ENCODE results near the gene CFAP97D2. TPM values are rescaled to one million over a fixed set of nuclear protein-coding genes. Genes with fewer than 3 reads are reported as not detected.

CFAP97D2 gene
- total RNA-seq, 2 experiments from 2014 or later, result 0.47 to 0.52 TPM

GRCh38 chr13:114228176-114228575 lies 49.1 kb downstream of the CFAP97D2 start:
- Histone ChIP-seq H3K9me3 (ENCODE audit: control insufficient read depth in 1 of 2, insufficient read depth in 1 of 2, low read length in 2 of 2) (no peaks in the 10 kb centered on the region), H3K27me3 (ENCODE audit: control insufficient read depth in 1 of 2, insufficient read depth in 2 of 2, low read length in 2 of 2) (no peaks in the 10 kb centered on the region), H3K27ac (ENCODE audit: low read depth in 1 of 2, low read length in 2 of 2) (no peak overlapping the region), H3K36me3 (ENCODE audit: insufficient read depth, low read length) (no peaks in the 10 kb centered on the region), H3K4me1 (ENCODE audit: insufficient read depth, low read length) (peaks cover 32% of the 10 kb centered on the region), H3K4me3 (ENCODE audit: low read length) (no peak overlapping the region)
- H3K27ac Mint-ChIP-seq, result no peak overlapping the region
- intact Hi-C loops (cut with DNase I, micrococcal nuclease), result loop anchor here in 1 of 2 experiments (5.0 kb wide), 2 partner anchors 161 to 411 kb away; no protein-coding TSS in a partner anchor
- TF ChIP-seq CTCF (IDR thresholded peaks at IDR 0.05), result no peak
- H3K9me3 Mint-ChIP-seq, result no peaks in the 10 kb centered on the region
- peaks cover 37% of the 10 kb centered on the region for H3K4me1 Mint-ChIP-seq (ENCODE audit: low read depth)
- no peak overlapping the region for H3K4me3 Mint-ChIP-seq
- no peak for DNase-seq
- no peaks in the 10 kb centered on the region for H3K27me3 Mint-ChIP-seq
- POLR2A ChIA-PET, result no interaction called here
- no peak for ATAC-seq (ENCODE audit: poor library complexity)
- no peaks in the 10 kb centered on the region for H3K36me3 Mint-ChIP-seq (ENCODE audit: low read depth)
- CTCF ChIA-PET, result no interaction called here

- Mint-ChIP-seq H3K36me3 (ENCODE audit: low read depth) (no peaks in the 10 kb centered on the region), H3K9me3 (no peaks in the 10 kb centered on the region), H3K4me1 (ENCODE audit: low read depth) (peaks cover 41% of the 10 kb centered on the region), H3K4me3 (no peak overlapping the region), H3K27me3 (no peaks in the 10 kb centered on the region), H3K27ac (no peak overlapping the region)
- Histone ChIP-seq H3K27me3 (ENCODE audit: control insufficient read depth in 1 of 2, insufficient read depth in 2 of 2, low read length in 2 of 2) (no peaks in the 10 kb centered on the region), H3K4me1 (ENCODE audit: insufficient read depth, low read length) (peaks cover 27% of the 10 kb centered on the region), H3K27ac (ENCODE audit: low read depth in 1 of 2, low read length in 2 of 2) (no peak overlapping the region), H3K9me3 (ENCODE audit: control insufficient read depth in 1 of 2, insufficient read depth in 1 of 2, low read length in 2 of 2) (no peaks in the 10 kb centered on the region), H3K4me3 (ENCODE audit: low read length) (no peak overlapping the region), H3K36me3 (ENCODE audit: insufficient read depth, low read length) (no peaks in the 10 kb centered on the region)
- ATAC-seq (ENCODE audit: poor library complexity) (no peak), DNase-seq (no peak)
- POLR2A ChIA-PET, result no interaction called here
- intact Hi-C loops (cut with DNase I, micrococcal nuclease), result loop anchor here in 1 of 2 experiments (5.0 kb wide), 2 partner anchors 162 to 412 kb away; no protein-coding TSS in a partner anchor
- CTCF ChIA-PET, result interaction anchor here (0.6 kb wide), 1 partner anchor 863 kb away, joined by 5 read pairs; no protein-coding TSS in a partner anchor
- no peak for TF ChIP-seq CTCF (IDR thresholded peaks at IDR 0.05)
Measured at GRCh38 chr13:114229506-114229905, 50.4 kb downstream of the CFAP97D2 start.

GRCh38 chr13:114230117-114230516 lies 51.1 kb downstream of the CFAP97D2 start:
- intact Hi-C loops (cut with DNase I, micrococcal nuclease), result no loop called here
- Histone ChIP-seq H3K36me3 (ENCODE audit: insufficient read depth, low read length) (no peaks in the 10 kb centered on the region), H3K27ac (ENCODE audit: low read depth in 1 of 2, low read length in 2 of 2) (no peak overlapping the region), H3K4me3 (ENCODE audit: low read length) (no peak overlapping the region), H3K27me3 (ENCODE audit: control insufficient read depth in 1 of 2, insufficient read depth in 2 of 2, low read length in 2 of 2) (no peaks in the 10 kb centered on the region), H3K4me1 (ENCODE audit: insufficient read depth, low read length) (peaks cover 24% of the 10 kb centered on the region), H3K9me3 (ENCODE audit: control insufficient read depth in 1 of 2, insufficient read depth in 1 of 2, low read length in 2 of 2) (no peaks in the 10 kb centered on the region)
- no peaks in the 10 kb centered on the region for H3K9me3 Mint-ChIP-seq
- DNase-seq, result no peak
- no peaks in the 10 kb centered on the region for H3K27me3 Mint-ChIP-seq
- peak overlapping the region; percentile 49 for H3K27ac Mint-ChIP-seq
- CTCF ChIA-PET, result interaction anchor here (0.6 kb wide), 1 partner anchor 863 kb away, joined by 5 read pairs; no protein-coding TSS in a partner anchor
- POLR2A ChIA-PET, result no interaction called here
- no peak for ATAC-seq (ENCODE audit: poor library complexity)
- H3K4me1 Mint-ChIP-seq (ENCODE audit: low read depth), result peaks cover 37% of the 10 kb centered on the region
- no peak for TF ChIP-seq CTCF (IDR thresholded peaks at IDR 0.05)
- H3K36me3 Mint-ChIP-seq (ENCODE audit: low read depth), result no peaks in the 10 kb centered on the region
- no peak overlapping the region for H3K4me3 Mint-ChIP-seq

All from CD4-positive, alpha-beta T cell (primary cell).